Uterus (tissue), 2 donors: Measurements from ENCODE around the gene ZCCHC10.

Experiments used
- CTCF ChIP-seq, 4 experiments: fragments of 200-600 bp in 2 of 4; fragments of 450-650 bp in 2 of 4; sonication (generic) in 2 of 4; IDR thresholded peaks; one replicate each; pipeline ENCODE4 v1.5.1; 2016 to 2019; ENCODE audit warnings: antibody characterized with exemption in 4 of 4, mild to moderate bottlenecking in 2 of 4, moderate library complexity in 1 of 4
- POLR2A ChIP-seq, 2 donors: fragments of 450-650 bp; IDR thresholded peaks; one replicate each; pipeline ENCODE4 v1.6.1; 2016; ENCODE audit warnings: antibody characterized with exemption in 2 of 2, mild to moderate bottlenecking in 1 of 2, moderate library complexity in 1 of 2

DNA sequence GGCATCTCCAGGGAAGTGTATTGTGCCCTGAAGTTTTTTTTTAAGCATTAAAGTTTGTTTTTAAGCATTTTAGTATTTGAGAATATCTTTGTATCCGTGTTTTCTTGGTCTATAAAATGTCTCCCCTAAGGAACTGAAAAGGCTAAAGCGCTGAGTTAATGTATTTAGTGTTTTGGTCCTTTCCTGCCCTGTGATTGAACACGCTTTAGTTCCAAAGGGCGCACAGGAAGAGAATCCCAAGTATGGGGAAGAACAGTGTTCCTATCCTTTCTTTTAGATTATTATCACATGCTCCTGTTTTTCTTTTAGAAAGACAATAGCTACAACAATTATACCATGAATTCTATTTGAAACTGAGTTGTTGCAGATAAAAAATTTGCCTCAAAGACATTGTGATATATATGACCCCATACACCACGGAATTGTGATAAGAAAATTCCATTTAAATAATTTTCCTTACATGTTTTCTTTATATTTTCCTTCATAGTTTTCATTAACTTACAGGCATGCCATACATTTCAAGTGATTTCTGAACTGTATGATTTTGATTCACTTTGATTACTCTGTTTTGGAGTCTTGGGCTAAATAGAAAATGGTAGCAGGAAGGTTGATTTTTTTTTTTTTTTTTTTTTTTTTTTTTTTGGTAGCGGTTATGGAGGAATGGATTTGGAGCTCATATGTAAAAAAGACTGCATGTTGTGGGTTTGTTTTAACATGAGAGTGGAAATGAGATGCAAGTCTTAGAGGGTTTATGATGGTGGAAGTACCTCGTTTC is 28.5 kb upstream of the ZCCHC10 start:
- TF ChIP-seq CTCF (IDR thresholded peaks at IDR 0.05): no peak
- no peak for TF ChIP-seq POLR2A (IDR thresholded peaks at IDR 0.05)
